Measurements from ENCODE around the gene SH3BP5L. TPM values are rescaled to one million over a fixed set of nuclear protein-coding genes. Genes with fewer than 3 reads are reported as not detected.
"Not testable (repeated sequence)": the region's sequence is repeated elsewhere in the genome, so short reads cannot be mapped to it uniquely, and the experiment has no call there.

The SH3BP5L gene
- total RNA-seq, 1 donor from 2014 or later, result 19.8 TPM

GRCh38 chr1:248794663-248795062 lies 31.1 kb downstream of the SH3BP5L start:
- intact Hi-C loops (cut with DNase I); ATAC-seq (ENCODE audit: poor library complexity); DNase-seq: not testable (repeated sequence)

- intact Hi-C loops (cut with DNase I), result no loop called here
- ATAC-seq (ENCODE audit: poor library complexity), result no peak
- no peak for DNase-seq
These were observed 32.1 kb downstream of the SH3BP5L start for GRCh38 chr1:248793592-248793991.

- no peak for ATAC-seq (ENCODE audit: poor library complexity)
- intact Hi-C loops (cut with DNase I), result no loop called here
- no peak for DNase-seq
These were observed 33.4 kb downstream of the SH3BP5L start for GRCh38 chr1:248792342-248792741.

DNA sequence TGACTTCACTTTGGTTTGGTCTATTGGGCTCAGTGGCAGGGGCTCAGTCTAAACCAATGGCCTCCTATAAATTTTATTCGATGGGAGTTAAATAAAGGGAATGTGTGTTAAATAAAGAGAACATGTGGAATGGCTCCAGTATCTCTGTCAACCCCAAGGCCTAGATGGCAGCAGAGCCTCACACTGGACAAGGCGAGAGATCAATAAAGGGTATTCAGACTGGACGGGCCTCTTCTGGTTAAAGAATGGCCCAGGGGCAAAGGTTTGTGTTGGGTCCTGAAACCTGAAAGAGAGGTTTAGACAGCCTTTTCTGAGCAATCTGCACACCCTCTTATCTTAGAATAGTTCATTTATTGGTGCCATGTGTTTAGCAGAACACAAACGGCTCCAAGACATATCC lies 34.7 kb downstream of the SH3BP5L start:
- DNase-seq, result no peak
- ATAC-seq (ENCODE audit: poor library complexity), result no peak
- intact Hi-C loops (cut with DNase I), result no loop called here

DNA sequence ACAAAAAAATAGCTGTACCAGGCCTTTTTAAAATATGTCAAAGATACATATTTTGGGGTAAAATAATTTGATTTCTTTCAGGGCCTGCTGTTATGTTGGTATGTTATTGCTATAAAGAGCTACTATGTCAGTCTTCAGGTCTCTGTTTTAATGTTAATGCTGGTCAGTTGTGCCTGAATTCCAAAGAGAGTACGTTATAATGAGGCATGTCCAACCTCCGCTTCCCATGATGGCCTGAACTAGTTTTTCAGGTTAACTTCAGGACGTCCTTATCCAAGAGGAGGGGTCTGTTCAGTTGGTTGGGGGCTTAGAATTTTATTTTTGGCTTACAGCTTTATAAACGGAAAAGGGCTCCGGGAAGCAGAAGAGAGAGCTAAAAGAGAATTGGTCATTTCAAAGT lies 35.3 kb downstream of the SH3BP5L start:
- intact Hi-C loops (cut with DNase I), result no loop called here
- DNase-seq (no peak), ATAC-seq (ENCODE audit: poor library complexity) (no peak)

DNA sequence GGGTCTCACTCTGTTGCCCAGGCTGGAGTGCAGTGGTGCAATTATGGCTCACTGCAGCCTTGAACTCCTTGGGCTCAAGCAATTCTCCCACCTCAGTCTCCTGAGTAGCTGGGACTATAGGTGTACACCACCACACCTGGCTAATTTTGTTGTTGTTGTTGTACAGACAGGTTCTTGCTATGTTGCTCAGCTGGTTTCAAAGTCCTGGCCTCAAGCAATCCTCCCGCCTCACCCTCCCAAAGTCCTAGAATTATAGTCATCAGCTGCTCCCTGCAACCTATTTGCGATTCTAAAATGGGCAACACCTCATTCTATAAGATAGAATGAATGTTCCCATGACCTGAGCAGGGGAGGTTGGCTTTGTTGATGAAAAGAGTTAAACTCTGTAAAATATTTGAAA lies 36.4 kb downstream of the SH3BP5L start:
- ATAC-seq (ENCODE audit: poor library complexity); DNase-seq; intact Hi-C loops (cut with DNase I): not testable (repeated sequence)

DNA sequence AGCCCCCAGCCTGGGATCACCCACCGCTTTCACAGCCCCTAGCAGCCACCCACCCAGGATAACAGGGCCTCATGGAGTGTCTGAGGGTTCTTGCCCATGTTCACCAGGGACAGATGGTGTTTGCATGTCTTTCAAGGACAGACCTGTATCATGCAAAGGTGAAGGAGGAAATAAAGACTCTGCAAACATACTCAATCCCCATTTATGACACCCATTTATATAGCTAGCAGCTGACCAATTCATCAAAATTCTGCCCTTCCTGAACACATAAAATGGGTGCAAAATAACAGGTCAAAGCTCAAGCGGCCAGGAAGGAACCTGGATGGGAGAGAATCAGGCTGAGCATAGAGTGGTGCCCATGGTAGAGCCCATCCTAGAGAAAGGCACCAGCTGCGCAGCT lies 37.4 kb downstream of the SH3BP5L start:
- DNase-seq (no peak), ATAC-seq (ENCODE audit: poor library complexity) (no peak)
- intact Hi-C loops (cut with DNase I), result no loop called here

DNA sequence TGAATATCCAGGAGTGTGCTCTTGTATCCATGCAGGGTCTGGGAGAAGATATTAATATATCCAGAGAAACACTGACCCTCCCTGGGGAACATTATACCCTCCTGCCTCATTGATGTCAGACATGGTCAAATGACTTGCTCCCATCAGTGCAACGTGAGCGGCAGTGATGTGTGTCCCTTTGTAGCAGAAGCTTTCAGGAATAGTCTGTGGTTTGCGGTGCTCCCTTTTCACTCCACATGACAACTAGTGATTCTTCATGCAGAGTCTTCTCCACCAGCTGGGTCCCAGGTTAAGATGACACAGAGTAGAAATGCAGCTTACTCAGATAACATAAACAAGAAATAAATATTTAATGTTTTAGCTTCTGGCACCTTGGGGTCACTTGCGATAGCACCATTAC lies 38.3 kb downstream of the SH3BP5L start:
- intact Hi-C loops (cut with DNase I), result no loop called here
- ATAC-seq (ENCODE audit: poor library complexity) (no peak), DNase-seq (no peak)

- intact Hi-C loops (cut with DNase I), result no loop called here
- ATAC-seq (ENCODE audit: poor library complexity), result no peak
- no peak for DNase-seq
These were observed 39.6 kb downstream of the SH3BP5L start for GRCh38 chr1:248786156-248786555.

DNA sequence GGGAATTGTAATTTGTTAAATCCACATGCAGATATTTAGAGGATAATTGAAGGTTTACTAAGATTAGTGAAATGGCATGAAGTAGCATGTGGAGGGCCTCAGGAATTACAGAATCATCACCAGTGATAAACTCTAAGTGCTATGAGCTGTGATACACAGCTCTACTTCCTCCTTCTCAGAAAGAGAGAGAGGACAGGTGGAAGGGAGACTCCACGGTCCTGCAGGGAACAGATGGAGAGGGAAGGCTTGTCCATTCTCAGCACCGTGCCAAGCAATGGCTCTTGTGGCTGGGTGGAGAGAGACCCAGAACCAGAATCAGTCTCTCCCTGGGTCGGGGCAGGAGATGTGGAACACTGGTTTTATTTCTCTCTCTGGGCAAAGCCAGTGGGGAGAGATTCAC lies 42.3 kb downstream of the SH3BP5L start:
- ATAC-seq (ENCODE audit: poor library complexity) (no peak), DNase-seq (no peak)
- intact Hi-C loops (cut with DNase I), result no loop called here

DNA sequence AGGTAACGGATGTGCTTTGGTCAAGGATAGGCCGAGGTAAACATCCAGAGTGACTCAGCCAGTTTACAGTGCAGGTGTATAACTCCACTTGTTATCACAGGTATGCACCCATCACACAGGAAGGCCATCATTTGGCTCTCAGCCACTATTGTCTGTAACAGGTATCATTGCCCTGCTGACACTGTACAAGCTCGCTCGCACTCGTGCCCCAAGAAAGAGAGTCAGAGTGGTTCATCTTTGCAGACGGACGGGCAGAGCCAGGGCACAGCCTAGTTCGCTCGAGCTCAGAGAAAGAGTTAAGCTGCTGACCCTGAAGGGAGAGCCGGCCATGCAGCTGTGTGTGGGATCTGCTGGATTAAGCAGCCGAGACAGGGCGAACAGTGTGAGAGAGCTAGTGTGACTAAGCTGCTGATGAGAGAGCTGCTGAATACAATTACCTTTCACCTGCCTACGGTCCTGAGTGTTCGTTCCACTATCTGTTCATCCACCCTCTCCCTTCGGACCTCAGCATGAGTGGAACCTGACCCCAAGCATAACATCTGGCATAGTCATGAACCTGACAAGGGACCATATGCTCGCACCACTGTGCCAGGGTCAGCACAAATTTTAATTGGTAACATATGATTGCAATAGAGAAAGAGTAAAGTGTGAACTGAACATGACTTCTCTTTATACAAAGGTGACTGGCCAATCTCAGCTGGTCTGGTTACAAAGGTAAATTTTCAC lies 43.1 kb downstream of the SH3BP5L start:
- intact Hi-C loops (cut with DNase I), result no loop called here
- ATAC-seq (ENCODE audit: poor library complexity), result no peak
- DNase-seq, result no peak

- ATAC-seq (ENCODE audit: poor library complexity) (no peak), DNase-seq (no peak)
- intact Hi-C loops (cut with DNase I), result no loop called here
These were observed 46.4 kb downstream of the SH3BP5L start for GRCh38 chr1:248779350-248779749.

GRCh38 chr1:248778906-248779305 lies 46.8 kb downstream of the SH3BP5L start:
- no peak for DNase-seq
- intact Hi-C loops (cut with DNase I), result no loop called here
- ATAC-seq (ENCODE audit: poor library complexity), result no peak

DNA sequence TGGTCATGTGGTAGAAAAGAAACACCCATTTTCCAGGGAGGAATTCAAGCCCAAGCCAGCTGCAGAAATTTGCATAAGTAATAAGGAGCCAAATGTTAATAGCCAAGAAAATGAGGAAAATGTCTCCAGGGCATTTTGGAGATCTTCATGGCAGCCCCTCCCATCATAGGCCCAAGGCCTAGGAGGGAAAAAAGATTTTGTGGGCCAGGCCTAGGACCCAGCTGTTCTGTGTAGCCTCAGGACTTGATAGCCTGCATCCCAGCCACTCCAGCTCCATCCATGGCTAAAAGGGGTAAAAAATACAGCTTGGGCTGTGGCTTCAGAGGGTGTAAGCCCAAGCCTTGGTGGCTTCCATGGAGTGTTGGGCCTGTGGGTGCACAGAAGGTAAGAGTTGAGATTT lies 48.7 kb downstream of the SH3BP5L start:
- no peak for DNase-seq
- no peak for ATAC-seq (ENCODE audit: poor library complexity)
- intact Hi-C loops (cut with DNase I), result no loop called here

GRCh38 chr1:248775441-248775840 lies 50.3 kb downstream of the SH3BP5L start:
- intact Hi-C loops (cut with DNase I), result no loop called here
- DNase-seq (no peak), ATAC-seq (ENCODE audit: poor library complexity) (no peak)

Small RNAs within 50 kb of the gene (microRNA-seq; reads per million reads assigned to microRNA genes)
- gene MIR3124, result 6.5 reads per million, percentile 19 among the genes with 10 or more reads in this experiment

Other genes starting within 250 kb of the SH3BP5L start
- not detected for gene OR2T10, start 228.2 kb downstream of the SH3BP5L start, total RNA-seq
- not detected for gene OR2T11, start 190.8 kb downstream of the SH3BP5L start, total RNA-seq
- gene OR2T35, start 180.6 kb downstream of the SH3BP5L start, total RNA-seq, result not detected
- not detected for gene OR2T27, start 170.4 kb downstream of the SH3BP5L start, total RNA-seq
- not detected for gene OR14I1, start 123.1 kb downstream of the SH3BP5L start, total RNA-seq
- gene LYPD8, start 70.2 kb downstream of the SH3BP5L start, total RNA-seq, result not detected
- 41.7 TPM for gene ZNF672, start 12.3 kb upstream of the SH3BP5L start, total RNA-seq
- 20.4 TPM for gene ZNF692, start 33.2 kb upstream of the SH3BP5L start, total RNA-seq
- gene PGBD2, start 80.3 kb upstream of the SH3BP5L start, total RNA-seq, result 2.8 TPM